Progenitor cell of endocrine pancreas (in vitro differentiated cells): Measurements from ENCODE around the gene ZNF547. TPM values are rescaled to one million over a fixed set of nuclear protein-coding genes. Genes with fewer than 3 reads are reported as not detected.

Experiments used
- DNase-seq: peaks from one replicate; pipeline ENCODE4 v3.0.0; 2021; ENCODE audit warnings: low spot score; ENCODE audit not compliant: unreplicated experiment
- H3K27ac Mint-ChIP-seq: 2 replicates; pipeline ENCODE4 v1.8.0; 2021; ENCODE audit warnings: mild to moderate bottlenecking, moderate library complexity, mixed read lengths
- H3K27me3 Mint-ChIP-seq: 2 replicates; pipeline ENCODE4 v1.8.0; 2021; ENCODE audit warnings: mixed read lengths
- H3K36me3 Mint-ChIP-seq: 2 replicates; pipeline ENCODE4 v1.8.0; 2022; ENCODE audit warnings: mixed read lengths; ENCODE audit not compliant: insufficient read depth
- H3K4me1 Mint-ChIP-seq: 2 replicates; pipeline ENCODE4 v1.8.0; 2021; ENCODE audit warnings: low read depth, mixed read lengths
- H3K4me3 Mint-ChIP-seq: 2 replicates; pipeline ENCODE4 v1.8.0; 2021; ENCODE audit warnings: low read depth, mild to moderate bottlenecking, moderate library complexity, mixed read lengths
- H3K9me3 Mint-ChIP-seq: 2 replicates; pipeline ENCODE4 v1.8.0; 2021; ENCODE audit warnings: low read depth, mixed read lengths
- CTCF ChIP-seq: fragments of 200-600 bp; sonication (generic); IDR thresholded peaks from one replicate; pipeline ENCODE4 v1.5.0; 2021; ENCODE audit warnings: antibody characterized with exemption, mild to moderate bottlenecking; ENCODE audit not compliant: unreplicated experiment
- long read RNA-seq: library from polyadenylated mRNA; unstranded; transcript quantifications from one replicate; pipeline ENCODE4 v2.0.0, GENCODE V29; 2020
- total RNA-seq: library from RNA; stranded (reverse); gene quantifications from 2 replicates; pipeline ENCODE4 v1.2.1, GENCODE V29; 2021

The ZNF547 gene
- 5.7 and 6.1 TPM in 2 replicates for total RNA-seq
- long read RNA-seq, transcript ZNF547-201 (4 exons, 2,739 nt), result major isoform, 12 of 16 reads
- long read RNA-seq, partial matches to known transcripts, result 1 of 16 reads
- long read RNA-seq, other reads (novel, unspliced or antisense), result 2 of 16 reads

GRCh38 chr19:57362997-57363687 lies at the start of gene ZNF547, which contains the start of gene TRAPPC2B:
Gene ZNF547 (plus strand): TSS chr19:57363551. CDS start chr19:57368556, 5,005 bp downstream.
Gene TRAPPC2B (plus strand): TSS chr19:57363551. CDS start chr19:57364834, 1,283 bp downstream.
- no peaks in the 10 kb centered on the region for H3K27me3 Mint-ChIP-seq
- H3K4me1 Mint-ChIP-seq, result peaks cover 11% of the 10 kb centered on the region
- peak; percentile 96 for DNase-seq
- peak within 1 kb of the TSS; percentile 92 for H3K4me3 Mint-ChIP-seq
- peak within 1 kb of the TSS; percentile 99 for H3K27ac Mint-ChIP-seq
- peaks cover 3% of the 10 kb centered on the region for H3K9me3 Mint-ChIP-seq
- peaks cover 22% of the 10 kb centered on the region for H3K36me3 Mint-ChIP-seq
- TF ChIP-seq CTCF, result no peak

GRCh38 chr19:57314146-57314545 lies 49.2 kb upstream of the ZNF547 start:
- H3K4me1 Mint-ChIP-seq, result no peaks in the 10 kb centered on the region
- H3K36me3 Mint-ChIP-seq, result no peaks in the 10 kb centered on the region
- DNase-seq, result no peak
- H3K27ac Mint-ChIP-seq, result no peak overlapping the region
- H3K9me3 Mint-ChIP-seq, result no peaks in the 10 kb centered on the region
- H3K4me3 Mint-ChIP-seq, result no peak overlapping the region
- no peak for TF ChIP-seq CTCF
- H3K27me3 Mint-ChIP-seq, result peaks cover 67% of the 10 kb centered on the region

DNA sequence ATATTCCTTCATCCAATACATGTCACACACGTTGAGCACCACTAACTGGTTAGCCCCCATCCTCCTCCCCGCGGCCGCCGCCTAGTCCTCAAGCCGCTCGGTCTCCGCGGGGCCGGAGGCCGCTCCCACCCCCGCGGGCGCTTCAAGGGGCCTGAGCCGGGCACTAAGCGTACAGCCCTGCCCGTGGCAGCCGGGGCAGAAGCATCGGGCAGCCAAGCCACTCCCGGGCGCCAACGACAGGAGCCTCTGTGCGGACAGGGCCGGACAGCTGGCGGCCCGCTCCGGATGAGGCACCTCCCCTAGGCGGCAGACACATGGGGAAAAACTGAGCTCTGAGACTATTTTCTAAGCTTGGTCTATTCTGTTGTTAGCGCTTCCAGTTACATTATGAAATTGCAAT lies 45.8 kb upstream of the ZNF547 start:
- H3K36me3 Mint-ChIP-seq, result no peaks in the 10 kb centered on the region
- TF ChIP-seq CTCF, result no peak
- no peak for DNase-seq
- peaks cover 53% of the 10 kb centered on the region for H3K27me3 Mint-ChIP-seq
- H3K4me1 Mint-ChIP-seq, result peaks cover 17% of the 10 kb centered on the region
- no peak overlapping the region for H3K4me3 Mint-ChIP-seq
- no peak overlapping the region for H3K27ac Mint-ChIP-seq
- H3K9me3 Mint-ChIP-seq, result no peaks in the 10 kb centered on the region

DNA sequence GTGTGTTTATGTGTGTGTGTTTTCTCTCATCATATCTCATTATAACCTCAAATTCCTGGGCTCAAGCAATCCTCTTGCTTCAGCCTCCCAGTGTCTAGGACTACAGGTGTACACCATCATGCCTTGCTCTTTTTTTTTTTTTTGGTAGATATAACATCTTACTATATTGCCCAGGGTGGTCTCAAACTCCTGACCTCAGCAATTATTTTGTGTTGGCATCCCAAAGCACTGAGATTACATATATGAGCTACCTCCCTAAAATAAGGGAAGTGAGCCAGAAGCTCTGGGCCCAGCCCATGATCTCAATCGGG lies 43.5 kb upstream of the ZNF547 start:
- no peaks in the 10 kb centered on the region for H3K9me3 Mint-ChIP-seq
- no peak for TF ChIP-seq CTCF
- H3K27me3 Mint-ChIP-seq, result peaks cover 30% of the 10 kb centered on the region

GRCh38 chr19:57320180-57321084 lies 42.9 kb upstream of the ZNF547 start, which contains the start of gene ZNF543:
Gene ZNF543 (plus strand): TSS chr19:57320472. CDS start chr19:57320854, 382 bp downstream.
- peak within 1 kb of the TSS; percentile 99 for H3K27ac Mint-ChIP-seq
- H3K4me3 Mint-ChIP-seq, result peak within 1 kb of the TSS; percentile 93

More for the DNA sequence above, 43.5 kb upstream of the ZNF547 start:
- peak overlapping the region; percentile 93 for H3K4me3 Mint-ChIP-seq
- peaks cover under 1% of the 10 kb centered on the region for H3K36me3 Mint-ChIP-seq
- DNase-seq, result no peak
- H3K4me1 Mint-ChIP-seq, result peaks cover 20% of the 10 kb centered on the region
- peak overlapping the region; percentile 99 for H3K27ac Mint-ChIP-seq

More at GRCh38 chr19:57320180-57321084, 42.9 kb upstream of the ZNF547 start, which contains the start of gene ZNF543:
- Mint-ChIP-seq H3K4me1 (peaks cover 20% of the 10 kb centered on the region), H3K27me3 (peaks cover 24% of the 10 kb centered on the region), H3K36me3 (peaks cover 2% of the 10 kb centered on the region), H3K9me3 (no peaks in the 10 kb centered on the region)
- DNase-seq, result peak; percentile 92
- TF ChIP-seq CTCF, result no peak
